Neuronal stem cell (in vitro differentiated cells): Measurements from ENCODE around the gene DDI2.

Experiments used
- DNase-seq: peaks from one replicate; pipeline ENCODE4 v3.0.0-alpha.2; 2013; ENCODE audit warnings: low spot score
- H2AFZ ChIP-seq: one replicate; pipeline ENCODE4 v1.6.1; 2013; ENCODE audit warnings: mild to moderate bottlenecking, low read length, inconsistent platforms
- H2AK5ac ChIP-seq: 2 replicates; pipeline ENCODE4 v1.6.1; 2013; ENCODE audit warnings: low read depth, mild to moderate bottlenecking, inconsistent platforms, low read length, moderate library complexity, mixed read lengths
- H2BK120ac ChIP-seq: 2 replicates; pipeline ENCODE4 v1.6.1; 2013; ENCODE audit warnings: low read depth, mild to moderate bottlenecking, inconsistent platforms, low read length, moderate library complexity, mixed read lengths
- H2BK12ac ChIP-seq: one replicate; pipeline ENCODE4 v1.6.1; 2013; ENCODE audit warnings: low read length, inconsistent platforms
- H2BK15ac ChIP-seq: 2 replicates; pipeline ENCODE4 v1.6.1; 2013; ENCODE audit warnings: mild to moderate bottlenecking, low read length, inconsistent platforms, mixed read lengths
- H2BK5ac ChIP-seq: one replicate; pipeline ENCODE4 v1.6.1; 2013; ENCODE audit warnings: inconsistent platforms, mild to moderate bottlenecking, low read length, moderate library complexity
- H3K14ac ChIP-seq: one replicate; pipeline ENCODE4 v1.6.1; 2013; ENCODE audit warnings: low read length, inconsistent platforms
- H3K18ac ChIP-seq: 2 replicates; pipeline ENCODE4 v1.6.1; 2013; ENCODE audit warnings: low read length, inconsistent platforms
- H3K23ac ChIP-seq: 2 replicates; pipeline ENCODE4 v1.6.1; 2013; ENCODE audit warnings: low read depth, mild to moderate bottlenecking, mixed read lengths, low read length, inconsistent platforms; ENCODE audit not compliant: poor library complexity
- H3K27ac ChIP-seq: replicated peaks from 3 replicates; pipeline ENCODE4 v1.5.1; 2013; ENCODE audit warnings: low read length, inconsistent platforms
- H3K27me3 ChIP-seq, 3 experiments: 2 replicates each; pipeline ENCODE4 v1.6.1; 2013; ENCODE audit warnings: low read length in 3 of 3, mild to moderate bottlenecking in 2 of 3, inconsistent platforms in 1 of 3, low read depth in 1 of 3, mixed read lengths in 1 of 3, moderate library complexity in 1 of 3; ENCODE audit not compliant: control insufficient read depth in 3 of 3, insufficient read depth in 3 of 3
- H3K36me3 ChIP-seq, 2 donors: replicated peaks in 1 of 2; 2 replicates each; pipeline ENCODE4 v1.6.1; 2013; ENCODE audit warnings: low read length in 2 of 2; ENCODE audit not compliant: control insufficient read depth in 2 of 2, insufficient read depth in 2 of 2
- H3K4ac ChIP-seq: 2 replicates; pipeline ENCODE4 v1.6.1; 2013; ENCODE audit warnings: inconsistent platforms, mild to moderate bottlenecking, low read length, moderate library complexity
- H3K4me1 ChIP-seq, 2 donors: 1 replicate in 1 of 2; 2 replicates in 1 of 2; pipeline ENCODE4 v1.6.1; 2013; ENCODE audit warnings: low read length in 2 of 2, low read depth in 1 of 2; ENCODE audit not compliant: control insufficient read depth in 2 of 2, insufficient read depth in 1 of 2
- H3K4me2 ChIP-seq: one replicate; pipeline ENCODE4 v1.6.1; 2013; ENCODE audit warnings: mild to moderate bottlenecking, low read length, inconsistent platforms; ENCODE audit not compliant: insufficient read depth, poor library complexity, severe bottlenecking
- H3K4me3 ChIP-seq, 2 donors: 2 replicates each; pipeline ENCODE4 v1.5.1; 2013; ENCODE audit warnings: low read length in 2 of 2, mild to moderate bottlenecking in 2 of 2, inconsistent platforms in 1 of 2, moderate library complexity in 1 of 2
- H3K79me1 ChIP-seq: one replicate; pipeline ENCODE4 v1.6.1; 2013; ENCODE audit warnings: low read depth, mild to moderate bottlenecking, inconsistent platforms, low read length, moderate library complexity
- H3K9ac ChIP-seq: one replicate; pipeline ENCODE4 v1.6.1; 2013; ENCODE audit warnings: mild to moderate bottlenecking, low read depth, low read length, inconsistent platforms; ENCODE audit not compliant: poor library complexity
- H3K9me3 ChIP-seq, 2 donors: replicated peaks in 1 of 2; 2 replicates each; pipeline versions ENCODE3 to v1.6.1; 2013; ENCODE audit warnings: low read length in 2 of 2, mild to moderate bottlenecking in 2 of 2, inconsistent platforms in 1 of 2, low read depth in 1 of 2, mixed read lengths in 1 of 2, moderate library complexity in 1 of 2; ENCODE audit not compliant: control insufficient read depth in 2 of 2, insufficient read depth in 1 of 2
- H4K8ac ChIP-seq: one replicate; pipeline ENCODE4 v1.6.1; 2013; ENCODE audit warnings: low read depth, mild to moderate bottlenecking, inconsistent platforms, low read length, moderate library complexity
- H4K91ac ChIP-seq: one replicate; pipeline ENCODE4 v1.6.1; 2013; ENCODE audit warnings: low read length, low read depth, mild to moderate bottlenecking, inconsistent platforms; ENCODE audit not compliant: poor library complexity
- WGBS, 2 donors: extraction: QIAGEN DNeasy Blood & Tissue Kit; methylation state at CpG; one replicate each; pipeline ENCODE4 v1.1.7; 2013; ENCODE audit warnings: missing lambda C conversion rate in 2 of 2, mixed read lengths in 1 of 2; ENCODE audit not compliant: insufficient read length in 2 of 2, insufficient replicate concordance in 1 of 2; ENCODE audit errors: extremely low coverage in 2 of 2; 5-methylcytosine and 5-hydroxymethylcytosine counted together

Gene DDI2

GRCh38 chr1:15681349-15682292 is 64.4 kb downstream of the DDI2 start:
- H3K27ac ChIP-seq = no peak overlapping the region
- no CpG with 5 or more reads among the region's 12 CpGs for WGBS, 2 donors

GRCh38 chr1:15682936-15683341 is 65.7 kb downstream of the DDI2 start:
- peak overlapping the region; percentile 2 for H2BK120ac ChIP-seq
- no peak overlapping the region for H3K27ac ChIP-seq
- H2BK12ac ChIP-seq = no peak overlapping the region
- H4K91ac ChIP-seq = no peak overlapping the region
- no peak overlapping the region for H3K4ac ChIP-seq
- peaks cover 1% of the 10 kb centered on the region for H3K79me1 ChIP-seq
- no peak for DNase-seq
- peaks cover 0 to 4% of the 10 kb centered on the region in 2 donors for H3K9me3 ChIP-seq
- H3K18ac ChIP-seq = no peak overlapping the region
- no peak overlapping the region for H3K9ac ChIP-seq
- no peaks in the 10 kb centered on the region for H3K27me3 ChIP-seq
- H2BK15ac ChIP-seq = peak overlapping the region; percentile 84
- WGBS, 2 donors = no CpG with 5 or more reads among the region's 4 CpGs
- peaks cover 0 to 3% of the 10 kb centered on the region in 2 donors for H3K36me3 ChIP-seq
- peak overlapping the region in 1 of 2 donors; percentile 0 for H3K4me3 ChIP-seq
- H2AFZ ChIP-seq = no peak overlapping the region
- H3K4me2 ChIP-seq = no peak overlapping the region
- H2BK5ac ChIP-seq = no peak overlapping the region
- H4K8ac ChIP-seq = no peak overlapping the region
- peaks cover 5 to 8% of the 10 kb centered on the region in 2 donors for H3K4me1 ChIP-seq
- no peak overlapping the region for H3K23ac ChIP-seq
- H2AK5ac ChIP-seq = no peak overlapping the region
- no peak overlapping the region for H3K14ac ChIP-seq

More at GRCh38 chr1:15681349-15682292, 64.4 kb downstream of the DDI2 start:
- no peak overlapping the region for H3K23ac ChIP-seq
- no peak overlapping the region for H2BK15ac ChIP-seq
- no peak overlapping the region for H3K4me3 ChIP-seq
- peaks cover 5 to 8% of the 10 kb centered on the region in 2 donors for H3K4me1 ChIP-seq
- H3K18ac ChIP-seq = no peak overlapping the region
- no peak for DNase-seq
- H2BK5ac ChIP-seq = no peak overlapping the region
- no peak overlapping the region for H3K4ac ChIP-seq
- H4K91ac ChIP-seq = no peak overlapping the region
- no peak overlapping the region for H2BK12ac ChIP-seq
- H2AK5ac ChIP-seq = no peak overlapping the region
- H3K4me2 ChIP-seq = no peak overlapping the region
- H3K9ac ChIP-seq = no peak overlapping the region
- H3K79me1 ChIP-seq = peaks cover 1% of the 10 kb centered on the region
- no peak overlapping the region for H4K8ac ChIP-seq
- no peak overlapping the region for H2AFZ ChIP-seq
- H3K14ac ChIP-seq = no peak overlapping the region
- peaks cover 1 to 14% of the 10 kb centered on the region in 2 donors for H3K9me3 ChIP-seq
- H3K27me3 ChIP-seq = no peaks in the 10 kb centered on the region
- no peak overlapping the region for H2BK120ac ChIP-seq
- no peaks in the 10 kb centered on the region for H3K36me3 ChIP-seq

- H2BK5ac ChIP-seq = peak overlapping the region; percentile 43
- no peak overlapping the region for H4K8ac ChIP-seq
- peaks cover 0 to 4% of the 10 kb centered on the region in 2 donors for H3K9me3 ChIP-seq
- peak overlapping the region; percentile 96 for H3K18ac ChIP-seq
- peak overlapping the region; percentile 17 for H3K14ac ChIP-seq
- H4K91ac ChIP-seq = no peak overlapping the region
- H3K23ac ChIP-seq = peak overlapping the region; percentile 45
- no peak overlapping the region for H2BK12ac ChIP-seq
- H3K4ac ChIP-seq = peak overlapping the region; percentile 67
- peak overlapping the region; percentile 55 for H3K4me2 ChIP-seq
- peaks cover 1% of the 10 kb centered on the region for H3K79me1 ChIP-seq
- no peak overlapping the region for H3K27ac ChIP-seq
- peaks cover 5 to 8% of the 10 kb centered on the region in 2 donors for H3K4me1 ChIP-seq
- DNase-seq = no peak
- no peaks in the 10 kb centered on the region for H3K27me3 ChIP-seq
- peak overlapping the region; percentile 89 for H2AK5ac ChIP-seq
- peak overlapping the region; percentile 89 for H2BK120ac ChIP-seq
- peak overlapping the region; percentile 51 for H3K9ac ChIP-seq
- WGBS, 2 donors = no CpG with 5 or more reads among the region's 18 CpGs
- peak overlapping the region; percentile 99 for H2AFZ ChIP-seq
- peak overlapping the region; percentile 84 for H2BK15ac ChIP-seq
- H3K36me3 ChIP-seq = peaks cover 0 to 6% of the 10 kb centered on the region in 2 donors
- peak overlapping the region; percentile 82 to 92 for H3K4me3 ChIP-seq
Measured at GRCh38 chr1:15683345-15684039, 66.2 kb downstream of the DDI2 start.
